HG03571 (cell line): ENCODE results near the gene IFITM1.
A peak's percentile ranks its signal among the peaks of the same experiment; 100 is the strongest.
"Not testable (repeated sequence)": the region's sequence is repeated elsewhere in the genome, so short reads cannot be mapped to it uniquely, and the experiment has no call there.

Experiments used
- ATAC-seq: cut with Tn5 transposase; IDR thresholded peaks from one replicate; pipeline ENCODE4 v1.9.1; 2021; ENCODE audit not compliant: unreplicated experiment

The IFITM1 gene

GRCh38 chr11:282630-283360, 31.0 kb upstream of the IFITM1 start:
- no peak for ATAC-seq

- no peak for ATAC-seq
Measured at GRCh38 chr11:283405-284104, 30.3 kb upstream of the IFITM1 start.

GRCh38 chr11:284105-285020, 29.5 kb upstream of the IFITM1 start:
- ATAC-seq = no peak

DNA sequence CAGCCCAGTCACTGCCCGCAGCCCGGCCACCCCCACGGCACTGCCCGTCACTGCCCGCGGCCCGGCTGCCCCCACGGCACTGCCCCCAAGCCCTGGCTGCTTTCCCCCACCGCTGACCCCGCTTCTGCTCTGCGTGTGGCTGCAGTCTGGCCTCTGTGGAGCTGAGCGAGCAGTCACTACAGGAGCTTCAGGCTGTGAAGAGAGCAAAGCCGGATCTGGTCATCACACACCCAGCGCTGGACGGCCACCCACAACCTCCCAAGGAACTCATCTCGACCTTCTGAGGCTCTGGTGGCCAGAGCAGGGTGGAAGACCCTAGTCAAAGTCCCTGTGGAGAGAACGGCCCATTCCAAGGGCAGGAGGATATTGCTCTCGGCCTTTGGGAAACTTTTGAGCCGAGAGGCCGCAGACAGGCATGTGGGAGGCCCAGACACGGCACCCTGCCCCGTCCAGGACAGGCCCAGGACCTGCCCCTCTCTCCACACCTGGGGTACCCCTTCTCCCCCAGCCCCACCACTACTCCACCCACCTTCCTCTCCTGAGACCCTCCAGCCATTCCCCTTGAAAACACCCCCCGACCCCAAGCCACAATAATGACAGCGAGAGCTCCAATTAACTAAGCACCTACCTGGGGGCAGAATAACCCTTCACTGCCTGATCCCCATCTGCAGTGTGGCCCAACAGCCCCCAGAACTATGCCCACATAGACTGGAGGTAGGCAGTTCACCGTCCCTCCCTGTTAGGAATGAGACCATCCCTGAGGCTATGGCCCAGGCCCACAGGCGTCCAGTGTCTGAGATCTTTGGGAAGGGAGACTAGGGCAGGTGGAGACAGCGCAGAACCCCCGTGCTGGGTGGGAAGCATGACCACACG, 28.6 kb upstream of the IFITM1 start:
- no peak for ATAC-seq

- no peak for ATAC-seq
Measured at GRCh38 chr11:285894-286220, 28.0 kb upstream of the IFITM1 start.

GRCh38 chr11:286977-287820, 26.6 kb upstream of the IFITM1 start:
- not testable (repeated sequence) for ATAC-seq

GRCh38 chr11:287821-288477, 25.9 kb upstream of the IFITM1 start:
- no peak for ATAC-seq

GRCh38 chr11:288478-289397, 25.1 kb upstream of the IFITM1 start, which contains the start of gene PGGHG:
Gene PGGHG, plus strand, starts transcription at chr11:289126. Its CDS starts 691 bp downstream, at chr11:289817.
- peak; percentile 53 for ATAC-seq

- ATAC-seq = no peak
Measured at GRCh38 chr11:289398-289711, 24.5 kb upstream of the IFITM1 start.

DNA sequence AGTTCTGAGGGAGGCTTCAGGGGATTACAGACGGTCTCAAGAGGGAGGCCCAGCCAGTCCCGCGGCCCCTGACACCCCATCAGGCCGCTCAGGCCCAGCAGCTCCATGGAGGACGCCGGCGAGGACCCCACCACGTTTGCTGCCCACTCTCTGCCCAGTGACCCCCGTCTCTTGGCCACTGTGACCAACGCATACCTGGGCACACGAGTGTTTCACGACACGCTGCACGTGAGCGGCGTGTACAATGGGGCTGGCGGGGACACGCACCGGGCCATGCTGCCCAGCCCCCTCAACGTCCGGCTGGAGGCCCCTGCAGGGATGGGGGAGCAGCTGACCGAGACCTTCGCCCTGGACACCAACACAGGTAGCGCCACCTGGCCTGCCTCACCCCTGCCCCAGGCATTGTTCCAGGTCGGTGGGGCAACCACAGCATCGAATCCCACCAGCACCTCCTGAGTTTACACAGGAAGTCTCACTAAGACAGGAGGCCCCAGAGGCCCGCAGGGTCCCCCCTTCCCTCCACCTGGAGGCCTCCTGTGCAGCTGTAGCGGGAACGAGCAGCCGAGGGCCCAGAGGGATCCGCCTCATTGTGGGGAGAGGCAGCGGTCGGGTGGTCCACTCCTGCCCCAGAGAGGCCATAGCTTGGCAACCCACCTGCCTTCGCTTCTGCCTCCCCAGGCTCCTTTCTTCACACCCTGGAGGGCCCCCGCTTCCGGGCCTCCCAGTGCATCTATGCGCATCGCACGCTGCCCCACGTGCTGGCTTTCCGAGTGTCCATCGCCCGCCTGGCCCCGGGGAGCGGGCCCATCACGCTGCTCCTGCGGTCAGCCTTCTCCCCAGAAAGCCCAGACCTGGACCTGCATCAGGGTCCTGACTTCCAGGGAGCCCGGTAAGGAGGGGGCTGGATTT, 23.9 kb upstream of the IFITM1 start:
- no peak for ATAC-seq

DNA sequence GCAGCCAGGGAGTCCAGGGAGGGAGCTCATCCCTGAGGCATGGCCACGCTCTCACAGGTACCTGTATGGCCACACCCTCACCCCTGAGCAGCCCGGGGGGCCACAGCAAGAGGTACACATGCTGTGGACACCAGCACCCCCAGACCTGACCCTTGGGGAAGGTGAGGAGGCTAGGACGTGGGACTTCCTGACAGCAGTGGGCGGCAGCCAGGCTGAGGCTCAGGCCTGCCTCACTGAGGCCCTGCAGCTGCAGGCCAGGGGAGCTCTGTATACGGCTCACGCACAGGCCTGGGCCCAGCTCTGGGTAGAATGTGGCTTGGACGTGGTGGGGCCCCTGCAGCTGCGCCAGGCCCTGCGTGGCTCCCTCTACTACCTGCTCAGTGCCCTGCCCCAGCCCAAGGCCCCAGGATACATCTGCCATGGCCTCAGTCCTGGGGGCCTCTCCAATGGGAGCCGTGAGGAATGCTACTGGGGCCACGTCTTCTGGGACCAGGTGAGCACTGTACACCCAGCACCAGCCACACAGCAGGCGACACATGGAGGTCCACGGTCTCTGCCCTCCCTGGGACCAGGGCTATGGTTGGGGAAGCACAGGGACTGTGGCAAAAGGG, 23.1 kb upstream of the IFITM1 start:
- ATAC-seq = no peak

- ATAC-seq = no peak
Measured at GRCh38 chr11:291281-292210, 22.3 kb upstream of the IFITM1 start.

GRCh38 chr11:292211-293121, 21.4 kb upstream of the IFITM1 start:
- no peak for ATAC-seq

GRCh38 chr11:293271-293851, 20.5 kb upstream of the IFITM1 start:
- ATAC-seq = no peak
